Jurkat, Clone E6-1 (cell line): ENCODE results near the gene MACC1.

Experiments used
- DNase-seq: peaks from one replicate; pipeline ENCODE4 v3.0.0-alpha.2; 2011; ENCODE audit warnings: low read depth, low spot score
- H3K4me3 ChIP-seq: 2 replicates; pipeline ENCODE4 v1.5.1; 2011; ENCODE audit warnings: mild to moderate bottlenecking, low read length, control low read depth, moderate library complexity

MACC1 gene

GRCh38 chr7:20111821-20112542, 105.2 kb downstream of the MACC1 start:
- DNase-seq = no peak

GRCh38 chr7:20107582-20107981, 109.6 kb downstream of the MACC1 start:
- DNase-seq = no peak
- no peak overlapping the region for H3K4me3 ChIP-seq

More at GRCh38 chr7:20111821-20112542, 105.2 kb downstream of the MACC1 start:
- no peak overlapping the region for H3K4me3 ChIP-seq

- H3K4me3 ChIP-seq = no peak overlapping the region
- no peak for DNase-seq
These were observed 112.5 kb downstream of the MACC1 start for GRCh38 chr7:20104696-20105095.

- no peak for DNase-seq
These were observed 114.2 kb downstream of the MACC1 start for GRCh38 chr7:20102982-20103381.

GRCh38 chr7:20095862-20096261, 121.3 kb downstream of the MACC1 start:
- no peak for DNase-seq
- H3K4me3 ChIP-seq = no peak overlapping the region

More at GRCh38 chr7:20102982-20103381, 114.2 kb downstream of the MACC1 start:
- no peak overlapping the region for H3K4me3 ChIP-seq

- DNase-seq = no peak
- H3K4me3 ChIP-seq = no peak overlapping the region
These were observed 121.7 kb downstream of the MACC1 start for GRCh38 chr7:20095436-20095835.

GRCh38 chr7:20089431-20089830, 127.8 kb downstream of the MACC1 start:
- no peak overlapping the region for H3K4me3 ChIP-seq
- DNase-seq = no peak

GRCh38 chr7:20085086-20085485, 132.1 kb downstream of the MACC1 start:
- H3K4me3 ChIP-seq = no peak overlapping the region
- DNase-seq = no peak
